Measurements from ENCODE around the gene ABCA9. TPM values are rescaled to one million over a fixed set of nuclear protein-coding genes. Genes with fewer than 3 reads are reported as not detected.
"Not testable (repeated sequence)": the region's sequence is repeated elsewhere in the genome, so short reads cannot be mapped to it uniquely, and the experiment has no call there.

Gene ABCA9
- total RNA-seq, 2 experiments from 2014 or later, result not detected

DNA sequence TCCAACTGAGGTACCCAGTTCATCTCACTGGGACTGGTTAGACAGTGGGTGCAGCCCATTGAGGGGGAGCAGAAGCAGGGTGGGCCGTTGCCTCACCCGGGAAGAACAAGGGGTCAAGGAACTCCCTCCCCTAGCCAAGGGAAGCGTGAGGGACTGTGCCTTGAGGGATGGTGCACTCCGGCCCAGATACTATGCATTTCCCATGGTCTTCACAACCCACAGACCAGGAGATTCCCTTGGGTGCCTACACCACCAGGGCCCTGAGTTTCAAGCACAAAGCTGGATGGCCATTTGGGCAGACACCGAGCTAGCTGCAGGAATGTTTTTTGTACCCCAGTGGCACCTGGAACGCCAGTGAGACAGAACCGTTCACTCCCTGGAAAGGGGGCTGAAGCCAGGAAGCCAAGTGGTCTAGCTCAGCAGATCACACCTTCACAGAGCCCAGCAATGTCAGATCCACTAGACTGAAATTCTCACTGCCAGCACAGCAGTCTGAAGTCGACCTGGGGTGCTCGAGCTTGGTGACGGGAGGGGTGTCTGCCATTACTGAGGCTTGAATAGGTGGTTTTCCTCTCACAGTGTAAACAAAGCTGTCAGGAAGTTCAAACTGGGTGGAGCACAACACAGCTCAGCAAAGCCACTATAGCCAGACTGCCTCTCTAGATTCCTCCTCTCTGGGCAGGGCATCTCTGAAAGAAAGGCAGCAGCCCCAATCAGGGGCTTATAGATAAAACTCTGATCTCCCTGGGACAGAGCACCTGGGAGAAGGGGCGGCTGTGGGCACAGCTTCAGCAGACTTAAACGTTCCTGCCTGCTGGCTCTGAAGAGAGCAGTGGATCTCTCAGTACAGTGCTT lies 9.9 kb upstream of the ABCA9 start:
- CTCF ChIA-PET, POLR2A ChIA-PET: not testable (repeated sequence)

DNA sequence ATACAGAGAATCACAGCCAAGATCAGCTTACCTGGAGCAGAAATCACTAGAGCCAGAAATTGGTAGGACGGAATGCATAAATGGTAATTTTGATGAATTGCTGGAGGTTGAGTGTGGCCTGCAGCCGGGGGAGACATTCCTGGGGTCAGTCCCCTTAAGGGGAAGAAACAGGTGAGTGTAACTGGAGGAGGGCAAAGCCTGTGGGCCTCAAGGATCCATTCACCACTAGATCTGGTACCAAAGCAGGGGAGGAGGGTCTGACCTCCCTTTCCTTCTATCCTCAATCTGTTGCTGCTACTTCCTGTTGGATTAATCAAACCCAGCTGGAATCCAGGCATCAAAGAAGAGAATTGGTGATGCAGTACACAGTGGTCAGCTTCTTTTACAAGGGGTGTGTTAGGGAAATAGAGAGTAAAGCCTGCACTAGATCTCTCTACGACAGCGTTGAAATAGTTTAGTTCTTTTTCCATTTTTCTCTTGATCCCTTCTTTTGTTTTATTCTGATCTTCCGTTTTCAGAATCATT lies 8.6 kb upstream of the ABCA9 start:
- POLR2A ChIA-PET, result interaction anchor here (0.6 kb wide), 1 partner anchor 1166 kb away, joined by 3 read pairs; no protein-coding TSS in a partner anchor

DNA sequence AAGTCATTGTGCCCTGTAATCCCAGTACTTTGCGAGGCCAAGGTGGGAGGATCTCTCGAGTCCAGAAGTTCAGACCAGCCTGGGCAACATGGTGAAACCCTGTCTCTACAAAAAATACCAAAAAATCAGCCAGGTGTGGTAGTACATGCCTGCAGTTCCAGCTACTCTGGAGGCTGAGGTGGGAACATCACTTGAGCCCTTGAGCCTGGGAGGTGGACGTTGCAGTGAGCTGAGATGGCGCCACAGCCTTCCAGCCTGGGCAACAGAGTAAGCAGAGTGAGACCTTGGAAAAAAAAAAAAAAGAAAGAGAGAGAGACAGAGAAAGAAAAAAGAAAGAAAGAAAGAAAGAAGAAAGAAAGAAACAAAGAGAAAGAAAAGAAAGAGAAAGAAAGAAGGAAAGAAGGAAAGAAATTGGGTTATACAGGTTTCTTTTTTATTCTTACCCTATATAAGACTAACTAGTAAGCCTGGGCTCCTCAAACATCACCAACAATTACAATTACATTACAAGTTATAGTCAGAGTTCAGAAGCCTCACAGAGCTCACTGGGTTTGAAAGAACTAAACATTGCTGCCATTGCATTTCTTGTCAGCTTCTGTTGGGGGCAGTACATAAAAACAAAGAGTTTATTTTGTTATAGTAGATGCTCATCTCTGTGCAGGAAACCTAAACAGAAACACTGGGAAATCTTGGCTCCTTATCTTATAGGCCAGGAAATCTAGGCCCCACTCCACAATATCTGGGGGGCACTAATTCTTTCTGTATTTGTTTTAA lies 6.7 kb upstream of the ABCA9 start:
- POLR2A ChIA-PET, result no interaction called here

More for the DNA sequence above, 8.6 kb upstream of the ABCA9 start:
- CTCF ChIA-PET, result no interaction called here

DNA sequence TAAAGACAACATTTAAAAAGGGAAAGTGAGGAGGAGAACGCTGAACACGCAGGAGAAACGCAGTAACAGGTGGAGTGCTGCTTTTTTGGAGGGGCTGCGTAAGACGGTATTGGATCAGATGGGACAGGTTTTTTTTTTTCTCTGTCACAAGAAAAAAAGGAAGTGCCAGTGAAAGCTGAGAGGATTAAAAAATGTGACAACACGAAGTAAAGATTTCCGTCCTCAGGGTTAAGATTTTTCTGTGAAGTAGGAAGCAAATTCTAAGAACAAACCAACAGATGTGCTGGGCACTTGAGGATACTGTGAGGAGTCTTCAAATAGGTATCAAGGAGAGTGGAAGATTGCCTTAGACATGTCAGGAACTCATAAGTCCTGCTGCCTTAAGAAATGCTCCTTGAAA lies 5.8 kb upstream of the ABCA9 start:
- ChIA-PET CTCF (no interaction called here), POLR2A (no interaction called here)

More for the DNA sequence above, 6.7 kb upstream of the ABCA9 start:
- CTCF ChIA-PET, result no interaction called here

GRCh38 chr17:69065113-69065512 lies 4.4 kb upstream of the ABCA9 start:
- CTCF ChIA-PET, result no interaction called here
- POLR2A ChIA-PET, result no interaction called here

DNA sequence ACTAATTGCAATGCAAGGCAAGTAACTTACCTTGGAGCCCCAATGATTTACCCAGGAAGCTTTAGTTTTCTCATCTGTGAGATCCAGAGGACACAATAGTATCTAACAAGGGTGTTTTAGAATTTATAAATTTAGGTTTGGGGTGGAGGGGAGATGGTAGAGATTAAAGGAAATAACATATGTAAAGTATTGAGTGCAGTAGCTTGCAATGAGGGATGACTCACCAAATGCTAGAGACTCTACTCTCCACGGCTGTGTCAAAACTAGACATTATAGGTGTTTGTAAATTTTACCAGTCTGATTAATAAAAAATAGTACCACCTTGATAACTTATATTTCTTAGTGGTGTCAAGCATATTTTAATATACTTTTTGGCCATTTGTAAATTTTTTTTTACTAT lies 3.7 kb upstream of the ABCA9 start:
- ChIA-PET POLR2A (no interaction called here), CTCF (no interaction called here)

GRCh38 chr17:69064001-69064400 lies 3.3 kb upstream of the ABCA9 start:
- ChIA-PET POLR2A (no interaction called here), CTCF (no interaction called here)

GRCh38 chr17:69062860-69063581 lies 2.3 kb upstream of the ABCA9 start:
- POLR2A ChIA-PET, result no interaction called here
- CTCF ChIA-PET, result interaction anchor here (1.3 kb wide), 1 partner anchor 11 kb away, joined by 3 read pairs; no protein-coding TSS in a partner anchor

DNA sequence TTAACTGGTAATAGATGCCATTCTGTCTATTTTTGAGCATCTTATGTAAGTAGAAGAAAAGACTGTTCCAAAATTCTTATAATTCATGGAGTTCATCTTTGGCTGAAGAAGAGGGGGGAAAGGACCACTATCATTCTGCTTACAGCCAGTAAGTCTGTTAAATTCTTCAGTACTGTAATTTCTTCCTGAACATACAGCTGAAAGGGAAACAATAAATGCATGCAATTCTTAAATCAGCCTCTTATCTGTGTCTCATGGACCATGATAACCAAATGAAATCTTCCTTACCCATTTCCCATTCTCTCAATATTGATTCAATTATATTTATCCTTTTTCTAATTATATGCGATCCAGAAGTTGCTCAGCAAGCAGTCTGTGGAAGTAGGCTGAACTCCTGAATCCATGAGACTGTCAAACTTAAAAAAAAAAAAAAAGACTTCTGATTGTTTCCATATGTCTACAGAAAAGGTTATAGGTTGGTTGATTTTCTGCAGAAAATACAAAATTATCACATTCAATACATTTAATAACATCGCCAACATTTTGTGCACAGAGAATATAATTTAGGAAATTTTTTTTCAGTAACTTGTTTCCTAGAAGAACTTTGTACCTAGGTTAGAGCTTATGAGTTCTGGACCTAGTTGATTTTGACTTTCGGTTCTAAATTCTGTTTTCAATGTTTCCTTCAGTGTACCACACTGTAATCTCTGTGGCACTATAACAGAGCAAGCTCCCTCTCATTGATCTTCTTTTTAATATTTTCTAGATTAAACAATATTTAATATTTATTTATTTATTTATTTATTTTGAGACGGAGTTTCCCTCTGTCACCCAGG lies 1.2 kb upstream of the ABCA9 start:
- POLR2A ChIA-PET, result no interaction called here
- CTCF ChIA-PET, result interaction anchor here (1.3 kb wide), 1 partner anchor 9 kb away, joined by 3 read pairs; no protein-coding TSS in a partner anchor

- POLR2A ChIA-PET, result no interaction called here
- CTCF ChIA-PET, result no interaction called here
These were observed 1.1 kb downstream of the ABCA9 start for GRCh38 chr17:69059458-69060175.

DNA sequence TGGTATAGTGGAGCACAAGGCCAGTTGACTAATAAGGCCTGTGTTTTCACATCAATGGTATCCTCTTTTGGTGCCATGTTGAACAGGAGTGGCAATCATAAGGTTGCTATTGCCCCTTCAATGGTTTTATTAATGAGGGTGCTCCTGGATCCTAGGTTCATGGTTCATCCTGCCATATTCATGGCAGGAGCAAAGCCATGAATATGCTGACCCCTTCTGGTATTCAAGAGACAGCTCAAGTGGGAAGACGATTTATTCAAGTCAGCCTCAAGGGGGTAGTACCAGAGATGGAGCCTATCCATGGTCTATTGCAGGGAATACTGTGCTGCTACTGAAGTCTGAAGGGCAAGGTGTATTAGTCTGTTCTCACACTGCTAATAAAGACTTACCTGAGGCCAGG lies 2.6 kb downstream of the ABCA9 start:
- CTCF ChIA-PET, result no interaction called here

DNA sequence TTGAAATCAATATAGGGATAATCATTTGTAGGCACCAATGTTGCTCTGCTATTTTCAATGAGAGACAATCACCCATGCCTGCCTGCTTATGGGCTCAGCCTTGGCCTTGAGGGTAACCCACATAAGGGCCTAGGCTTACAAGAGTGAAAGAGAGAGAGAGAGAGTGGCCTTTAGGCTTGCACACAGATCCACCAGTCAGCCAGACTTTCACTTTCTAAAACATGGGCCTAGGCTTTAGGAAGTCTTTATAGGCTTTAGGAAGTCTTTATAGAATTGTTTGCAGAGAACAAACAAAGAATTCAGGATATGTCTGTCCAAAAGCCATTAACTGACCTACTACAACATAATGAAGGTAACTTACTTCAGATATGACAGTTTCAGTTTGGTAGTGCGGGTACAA lies 3.4 kb downstream of the ABCA9 start:
- CTCF ChIA-PET, result no interaction called here
- POLR2A ChIA-PET, result no interaction called here

More for the DNA sequence above, 2.6 kb downstream of the ABCA9 start:
- POLR2A ChIA-PET, result no interaction called here

GRCh38 chr17:69056179-69056823 lies 4.4 kb downstream of the ABCA9 start:
- CTCF ChIA-PET, result no interaction called here
- POLR2A ChIA-PET, result no interaction called here

- ChIA-PET POLR2A (no interaction called here), CTCF (no interaction called here)
These were observed 5.4 kb downstream of the ABCA9 start for GRCh38 chr17:69055334-69055733.

GRCh38 chr17:69050999-69051775 lies 9.5 kb downstream of the ABCA9 start:
- POLR2A ChIA-PET, result no interaction called here
- CTCF ChIA-PET, result no interaction called here

DNA sequence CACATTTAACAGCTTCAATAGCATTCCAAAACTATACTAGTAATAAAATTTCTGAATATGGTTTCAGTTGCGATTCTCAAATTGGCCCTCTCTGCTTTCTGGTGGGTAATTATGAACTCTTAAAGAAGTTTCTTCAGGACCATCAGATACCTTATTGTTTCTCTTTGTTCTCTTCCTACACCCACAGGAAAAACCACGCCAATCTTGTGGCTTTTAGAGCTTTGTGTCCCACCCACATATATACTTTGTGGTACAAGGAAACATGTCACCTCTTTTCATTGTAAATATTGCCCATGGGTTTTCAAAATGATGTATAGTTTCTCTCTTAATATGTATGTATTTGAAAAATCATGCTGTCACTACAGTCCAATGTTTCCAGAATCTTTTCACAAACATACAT lies 12.1 kb downstream of the ABCA9 start:
- ChIA-PET CTCF (no interaction called here), POLR2A (no interaction called here)

GRCh38 chr17:69047368-69048263 lies 13.1 kb downstream of the ABCA9 start:
- POLR2A ChIA-PET, result no interaction called here
- CTCF ChIA-PET, result no interaction called here

Measured in activated CD8-positive, alpha-beta memory T cell treated with anti-CD3 and anti-CD28 coated beads for 36 hours (primary cell).